GM21367 (cell line): ENCODE results near the gene LRRC18.

Source experiments
- ATAC-seq: cut with Tn5 transposase; IDR thresholded peaks from one replicate; pipeline ENCODE4 v1.9.1; 2021; ENCODE audit not compliant: unreplicated experiment

The LRRC18 gene

GRCh38 chr10:48923748-48924147 is 15.9 kb downstream of the LRRC18 start:
- ATAC-seq, result no peak

GRCh38 chr10:48913674-48914073 is 26.0 kb downstream of the LRRC18 start:
- no peak for ATAC-seq

- no peak for ATAC-seq
Observed at GRCh38 chr10:48910548-48910947, 29.1 kb downstream of the LRRC18 start.

GRCh38 chr10:48907730-48908129 is 31.9 kb downstream of the LRRC18 start:
- no peak for ATAC-seq

- no peak for ATAC-seq
Observed at GRCh38 chr10:48906841-48907240, 32.8 kb downstream of the LRRC18 start.

GRCh38 chr10:48905311-48905710 is 34.3 kb downstream of the LRRC18 start:
- no peak for ATAC-seq

GRCh38 chr10:48904861-48905260 is 34.8 kb downstream of the LRRC18 start:
- ATAC-seq, result no peak

- no peak for ATAC-seq
Observed at GRCh38 chr10:48903151-48903550, 36.5 kb downstream of the LRRC18 start.

GRCh38 chr10:48902096-48902495 is 37.5 kb downstream of the LRRC18 start:
- no peak for ATAC-seq

- no peak for ATAC-seq
Observed at GRCh38 chr10:48901319-48901718, 38.3 kb downstream of the LRRC18 start.

- no peak for ATAC-seq
Observed at GRCh38 chr10:48900371-48900801, 39.3 kb downstream of the LRRC18 start.

GRCh38 chr10:48899781-48900180 is 39.9 kb downstream of the LRRC18 start:
- ATAC-seq, result no peak

- ATAC-seq, result no peak
Observed at GRCh38 chr10:48898426-48898825, 41.2 kb downstream of the LRRC18 start.

- ATAC-seq, result no peak
Observed at GRCh38 chr10:48897441-48897790, 42.2 kb downstream of the LRRC18 start.

GRCh38 chr10:48896756-48897440 is 42.7 kb downstream of the LRRC18 start:
- no peak for ATAC-seq

- ATAC-seq, result no peak
Observed at GRCh38 chr10:48895803-48896195, 43.8 kb downstream of the LRRC18 start.

- ATAC-seq, result no peak
Observed at GRCh38 chr10:48894911-48895802, 44.5 kb downstream of the LRRC18 start.

- no peak for ATAC-seq
Observed at GRCh38 chr10:48890888-48891850, 48.5 kb downstream of the LRRC18 start.

- ATAC-seq, result no peak
Observed at GRCh38 chr10:48887982-48888381, 51.7 kb downstream of the LRRC18 start.

- no peak for ATAC-seq
Observed at GRCh38 chr10:48885376-48885775, 54.3 kb downstream of the LRRC18 start.
